Gastroesophageal sphincter (tissue), 4 donors: ENCODE data around the gene CASP10. TPM values are rescaled to one million over a fixed set of nuclear protein-coding genes. Genes with fewer than 3 reads are reported as not detected.

Experiments
- ATAC-seq: fragments of 150-250 bp; one replicate; pipeline ENCODE4 v1.9.1; 2016; ENCODE audit warnings: mild to moderate bottlenecking, moderate library complexity
- H3K27ac ChIP-seq, 4 donors: fragments of 200-600 bp; sonication (generic) in 3 of 4; 1 replicate in 3 of 4; 2 replicates in 1 of 4; pipeline ENCODE4 v1.5.1; 2016 to 2019
- H3K27me3 ChIP-seq: fragments of 200-600 bp; sonication (generic); one replicate; pipeline ENCODE4 v1.5.1; 2019
- H3K36me3 ChIP-seq, 2 donors: fragments of 200-600 bp; sonication (generic); one replicate each; pipeline ENCODE4 v1.5.1; 2019; ENCODE audit warnings: control low read depth in 1 of 2
- H3K4me1 ChIP-seq, 3 donors: fragments of 200-600 bp; sonication (generic); 1 replicate in 2 of 3; 2 replicates in 1 of 3; pipeline ENCODE4 v1.5.1; 2016 to 2019; ENCODE audit warnings: control low read depth in 2 of 3
- H3K4me3 ChIP-seq, 2 donors: fragments of 200-600 bp; sonication (generic); one replicate each; pipeline ENCODE4 v1.5.1; 2019; ENCODE audit warnings: mild to moderate bottlenecking in 1 of 2, moderate library complexity in 1 of 2
- H3K9me3 ChIP-seq, 3 donors: fragments of 200-600 bp; sonication (generic); one replicate each; pipeline ENCODE4 v1.5.1; 2017 to 2019; ENCODE audit warnings: control low read depth in 2 of 3
- CTCF ChIP-seq, 4 experiments: fragments of 200-600 bp in 2 of 4; fragments of 450-650 bp in 2 of 4; sonication (generic) in 1 of 4; IDR thresholded peaks; one replicate each; pipeline ENCODE4 v1.5.1; 2017 to 2019; ENCODE audit warnings: antibody characterized with exemption in 4 of 4, mild to moderate bottlenecking in 2 of 4, moderate library complexity in 2 of 4
- EP300 ChIP-seq: sonication (generic); formaldehyde crosslinking; IDR thresholded peaks from one replicate; pipeline ENCODE4 v1.6.1; 2017; ENCODE audit warnings: antibody characterized with exemption, mild to moderate bottlenecking
- POLR2A ChIP-seq, 2 donors: fragments of 450-650 bp; IDR thresholded peaks; one replicate each; pipeline ENCODE4 v1.6.1; 2017; ENCODE audit warnings: antibody characterized with exemption in 2 of 2, mild to moderate bottlenecking in 2 of 2, moderate library complexity in 1 of 2
- POLR2AphosphoS5 ChIP-seq: sonication (generic); formaldehyde crosslinking; IDR thresholded peaks from one replicate; pipeline ENCODE4 v1.6.1; 2017; ENCODE audit warnings: antibody characterized with exemption
- WGBS, 2 donors: methylation state at CpG; one replicate each; pipeline ENCODE4 v1.1.5; 2018; ENCODE audit warnings: low coverage in 1 of 2; 5-methylcytosine and 5-hydroxymethylcytosine counted together
- total RNA-seq, 4 donors: library from RNA; depleted of rRNA; stranded (reverse); fragments of >200 nt; gene quantifications; one replicate each; pipeline ENCODE4 v1.1.0, GENCODE V29; 2016

CASP10 gene
- total RNA-seq, 4 donors from 2014 or later: 2.6 to 7.5 (median 6.3) TPM

- Histone ChIP-seq H3K4me1 (no peaks in the 10 kb centered on the region), H3K4me3 (no peak overlapping the region), H3K27me3 (no peaks in the 10 kb centered on the region), H3K9me3 (no peaks in the 10 kb centered on the region), H3K36me3 (no peaks in the 10 kb centered on the region), H3K27ac (no peak overlapping the region)
- no peak for TF ChIP-seq POLR2A (IDR thresholded peaks at IDR 0.05)
- no peak for TF ChIP-seq EP300
- TF ChIP-seq CTCF (IDR thresholded peaks at IDR 0.05): no peak
- TF ChIP-seq POLR2AphosphoS5: no peak
- ATAC-seq: no peak
- whole genome bisulfite sequencing, 2 donors: 48 to 54% methylated on average over 2 to 3 of the region's 3 CpGs
Observed at GRCh38 chr2:201196003-201196402, 13.1 kb downstream of the CASP10 start.

- no peak overlapping the region for H3K27ac ChIP-seq
- TF ChIP-seq POLR2A (IDR thresholded peaks at IDR 0.05): no peak
- no peak for TF ChIP-seq POLR2AphosphoS5
- no peak for TF ChIP-seq CTCF (IDR thresholded peaks at IDR 0.05)
- TF ChIP-seq EP300: no peak
- H3K27me3 ChIP-seq: no peaks in the 10 kb centered on the region
- H3K9me3 ChIP-seq: no peaks in the 10 kb centered on the region
- WGBS, 2 donors: 100% methylated on average over 1 of the region's 1 CpG
- H3K4me3 ChIP-seq: no peak overlapping the region
- H3K36me3 ChIP-seq: no peaks in the 10 kb centered on the region
- no peaks in the 10 kb centered on the region for H3K4me1 ChIP-seq
- ATAC-seq: no peak
Observed at GRCh38 chr2:201196803-201197202, 13.9 kb downstream of the CASP10 start.

- TF ChIP-seq CTCF (IDR thresholded peaks at IDR 0.05): no peak
- no peak for TF ChIP-seq EP300
- no peak for TF ChIP-seq POLR2AphosphoS5
- TF ChIP-seq POLR2A (IDR thresholded peaks at IDR 0.05): no peak
- Histone ChIP-seq H3K36me3 (no peaks in the 10 kb centered on the region), H3K4me1 (no peaks in the 10 kb centered on the region), H3K9me3 (no peaks in the 10 kb centered on the region), H3K27me3 (no peaks in the 10 kb centered on the region), H3K27ac (no peak overlapping the region), H3K4me3 (no peak overlapping the region)
- WGBS, 2 donors: 67 to 69% methylated on average over 3 to 4 of the region's 4 CpGs
- ATAC-seq: no peak
Observed at GRCh38 chr2:201197781-201198180, 14.8 kb downstream of the CASP10 start.

- 78 to 80% methylated on average over 5 of the region's 5 CpGs for WGBS, 2 donors
- Histone ChIP-seq H3K9me3 (no peaks in the 10 kb centered on the region), H3K36me3 (no peaks in the 10 kb centered on the region), H3K4me1 (peaks cover 0 to 14% (median 0%) of the 10 kb centered on the region in 3 donors), H3K4me3 (no peak overlapping the region), H3K27ac (no peak overlapping the region), H3K27me3 (no peaks in the 10 kb centered on the region)
- no peak for ATAC-seq
- TF ChIP-seq POLR2AphosphoS5: no peak
- TF ChIP-seq EP300: no peak
- no peak for TF ChIP-seq POLR2A (IDR thresholded peaks at IDR 0.05)
- no peak for TF ChIP-seq CTCF (IDR thresholded peaks at IDR 0.05)
Observed at GRCh38 chr2:201199847-201200246, 16.9 kb downstream of the CASP10 start.

- Histone ChIP-seq H3K4me3 (no peak overlapping the region), H3K27ac (no peak overlapping the region), H3K36me3 (no peaks in the 10 kb centered on the region), H3K4me1 (peaks cover 0 to 14% (median 0%) of the 10 kb centered on the region in 3 donors), H3K27me3 (no peaks in the 10 kb centered on the region), H3K9me3 (no peaks in the 10 kb centered on the region)
- ATAC-seq: no peak
- TF ChIP-seq EP300 (no peak), CTCF (IDR thresholded peaks at IDR 0.05) (no peak), POLR2A (IDR thresholded peaks at IDR 0.05) (no peak), POLR2AphosphoS5 (no peak)
- WGBS, 2 donors: 88% methylated on average over 4 of the region's 8 CpGs; no CpG with 5 or more reads in 1 of the 2 donors
Observed at GRCh38 chr2:201200345-201200744, 17.4 kb downstream of the CASP10 start.
